ENCODE results near the gene AKT2.

The AKT2 gene

GRCh38 chr19:40249781-40250180 is 35.4 kb downstream of the AKT2 start:
- DNase-seq: no peak

GRCh38 chr19:40249201-40249600 is 35.9 kb downstream of the AKT2 start:
- no peak for DNase-seq

- no peak for DNase-seq
Measured at GRCh38 chr19:40247735-40248262, 37.3 kb downstream of the AKT2 start.

DNA sequence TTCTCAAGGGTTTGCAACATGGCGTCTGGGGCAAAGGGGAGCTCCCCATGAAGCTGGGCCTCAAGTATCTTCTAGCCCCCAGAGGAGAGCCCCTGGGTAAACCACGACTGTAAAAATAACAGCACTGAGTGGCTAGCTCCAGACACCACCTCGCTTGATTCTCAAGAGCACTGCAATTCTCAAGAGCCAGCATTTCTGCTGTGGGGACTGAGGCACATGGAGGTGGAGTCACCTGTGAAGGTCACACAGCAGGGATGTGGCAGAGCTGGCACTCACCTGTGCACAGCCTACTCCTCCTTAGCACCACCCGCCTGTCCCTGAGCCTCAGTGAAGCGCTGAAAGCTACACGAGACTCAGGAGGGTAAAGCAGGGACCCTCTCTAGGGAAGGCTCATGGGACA is 38.0 kb downstream of the AKT2 start:
- no peak for DNase-seq

DNA sequence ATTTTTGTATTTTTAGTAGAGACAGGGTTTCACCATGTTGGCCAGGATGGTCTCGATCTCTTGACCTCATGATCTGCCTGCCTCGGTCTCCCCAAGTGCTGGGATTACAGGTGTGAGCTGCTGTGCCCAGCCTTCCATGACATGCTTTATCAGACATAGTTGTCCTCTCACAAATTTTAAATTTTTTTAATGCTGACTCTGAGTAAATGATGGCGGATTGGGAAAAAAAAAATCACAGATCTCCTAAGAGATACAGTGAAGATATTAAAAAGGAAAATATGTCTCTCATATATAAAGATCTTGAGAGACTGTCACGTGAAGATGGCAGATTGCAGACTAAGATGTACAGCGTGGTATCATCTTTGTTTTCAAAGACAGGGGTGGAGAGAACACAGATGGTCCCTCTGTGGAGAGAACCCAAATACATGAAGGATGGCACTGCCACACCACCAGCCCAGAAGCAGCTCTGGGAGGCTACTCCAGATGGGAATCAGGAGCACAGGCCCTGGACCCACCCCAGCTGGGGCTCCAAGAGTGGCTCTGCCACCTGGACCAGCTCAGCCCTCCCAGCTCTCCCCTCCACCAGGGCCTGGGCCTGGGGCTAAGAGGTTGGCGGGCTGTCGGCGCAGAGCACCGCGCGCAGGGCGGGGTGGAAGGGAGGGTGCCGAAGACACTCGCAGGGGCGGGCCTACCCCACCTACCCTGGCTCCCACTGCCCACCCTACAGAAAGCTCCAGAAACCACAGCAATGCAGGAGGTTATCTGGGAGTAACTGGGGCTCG is 38.7 kb downstream of the AKT2 start:
- no peak for DNase-seq

DNA sequence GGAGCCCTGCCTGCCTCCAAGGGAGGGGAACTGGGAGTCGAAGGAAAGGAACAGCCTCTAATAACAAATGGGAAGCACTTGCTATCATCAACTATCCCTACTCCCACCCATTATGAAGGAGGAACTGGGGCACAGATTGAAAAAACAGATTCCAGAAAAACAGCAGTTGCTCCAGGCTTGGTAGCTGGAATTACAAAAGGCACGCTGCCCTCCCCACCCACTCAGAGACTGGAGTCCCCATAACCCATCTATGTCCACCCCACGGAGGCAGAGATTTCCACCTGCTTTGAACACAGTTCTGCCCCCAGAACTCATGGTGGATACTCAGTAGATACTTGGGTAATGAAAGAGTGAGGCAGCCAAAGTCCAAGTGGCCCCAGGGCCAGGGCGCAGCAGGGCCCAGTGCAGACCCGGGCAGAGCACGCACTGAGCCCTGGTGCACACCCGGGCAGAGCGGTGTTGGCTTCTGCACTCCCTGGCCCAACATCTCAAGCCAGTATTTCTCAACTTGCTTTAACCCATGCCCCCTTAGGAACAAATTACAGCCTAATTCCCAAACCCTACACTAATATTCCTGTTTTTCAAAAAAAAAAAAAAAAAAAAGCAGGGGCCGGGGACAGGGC is 39.5 kb downstream of the AKT2 start:
- DNase-seq: no peak

DNA sequence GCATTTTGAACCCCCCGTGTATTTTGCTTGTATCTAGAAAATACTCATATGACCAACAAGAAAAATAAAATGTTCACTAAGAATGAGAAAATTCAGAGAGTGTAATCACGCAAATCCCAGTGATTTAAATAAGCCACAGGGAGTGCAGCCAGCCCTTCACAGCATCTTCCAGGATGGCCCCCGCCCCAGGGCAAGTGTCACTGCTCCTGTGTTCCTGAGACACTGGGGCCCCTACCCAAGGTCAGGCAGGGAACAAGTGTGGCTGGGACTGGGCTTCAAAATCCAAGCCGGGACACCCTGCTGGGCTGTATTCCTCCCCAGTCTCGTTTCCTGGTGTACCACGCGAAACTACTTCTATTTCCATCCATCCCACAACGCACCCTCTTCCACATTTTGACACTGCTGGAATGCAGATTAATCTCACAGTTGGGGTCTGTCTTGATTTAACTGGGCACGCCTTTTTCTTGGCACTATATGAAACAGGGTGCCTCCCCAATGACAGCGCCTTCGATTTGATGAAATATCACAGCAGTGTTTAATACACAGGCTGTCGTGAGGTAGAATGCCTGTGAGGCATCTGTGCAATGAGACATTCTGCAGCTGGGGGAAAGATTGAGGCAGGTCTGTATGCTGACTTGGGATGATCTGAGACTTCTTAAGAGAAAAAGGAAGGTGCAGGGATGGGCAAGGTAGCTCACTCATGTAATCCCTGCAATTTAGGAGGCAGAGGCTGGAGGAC is 40.4 kb downstream of the AKT2 start:
- DNase-seq: no peak

DNA sequence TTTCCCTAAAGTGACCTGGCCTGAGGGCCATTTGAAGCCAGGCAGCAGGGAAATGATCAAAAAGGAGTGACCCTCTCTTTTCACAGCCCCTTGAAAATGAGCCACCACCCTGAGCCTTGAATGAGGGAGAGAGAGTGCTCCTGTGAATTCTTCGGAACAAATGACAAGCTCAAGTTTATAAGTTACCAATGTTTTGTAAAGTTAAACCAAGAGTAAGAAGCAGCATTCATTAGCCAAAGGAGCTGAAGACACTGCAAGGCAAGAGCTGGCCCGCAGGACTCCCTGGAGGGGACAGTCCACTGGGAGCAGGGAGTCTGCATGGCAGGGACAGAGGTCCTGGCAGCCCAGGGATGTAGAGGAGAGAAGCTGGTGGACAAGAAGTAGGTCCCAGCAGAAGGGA is 42.0 kb downstream of the AKT2 start:
- no peak for DNase-seq

DNA sequence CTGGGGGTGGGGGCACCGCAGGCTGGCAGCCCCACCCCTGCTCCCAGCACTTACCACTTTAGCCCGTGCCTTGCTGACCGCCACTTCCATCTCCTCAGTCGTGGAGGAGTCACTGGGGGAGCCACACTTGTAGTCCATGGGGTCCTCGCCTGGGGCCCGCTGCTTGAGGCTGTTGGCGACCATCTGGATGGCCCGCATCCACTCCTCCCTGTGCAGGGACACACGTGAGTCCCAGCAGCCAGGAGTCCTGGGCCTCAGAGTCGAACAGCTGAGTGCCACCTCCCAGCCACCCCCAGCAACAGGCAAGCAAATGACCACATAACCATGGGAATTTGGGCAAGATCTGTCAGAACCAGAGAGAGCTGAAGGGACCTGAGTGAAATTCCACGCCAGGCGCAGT is 42.7 kb downstream of the AKT2 start:
- DNase-seq: no peak

GRCh38 chr19:40241809-40242384 is 43.2 kb downstream of the AKT2 start:
- no peak for DNase-seq

DNA sequence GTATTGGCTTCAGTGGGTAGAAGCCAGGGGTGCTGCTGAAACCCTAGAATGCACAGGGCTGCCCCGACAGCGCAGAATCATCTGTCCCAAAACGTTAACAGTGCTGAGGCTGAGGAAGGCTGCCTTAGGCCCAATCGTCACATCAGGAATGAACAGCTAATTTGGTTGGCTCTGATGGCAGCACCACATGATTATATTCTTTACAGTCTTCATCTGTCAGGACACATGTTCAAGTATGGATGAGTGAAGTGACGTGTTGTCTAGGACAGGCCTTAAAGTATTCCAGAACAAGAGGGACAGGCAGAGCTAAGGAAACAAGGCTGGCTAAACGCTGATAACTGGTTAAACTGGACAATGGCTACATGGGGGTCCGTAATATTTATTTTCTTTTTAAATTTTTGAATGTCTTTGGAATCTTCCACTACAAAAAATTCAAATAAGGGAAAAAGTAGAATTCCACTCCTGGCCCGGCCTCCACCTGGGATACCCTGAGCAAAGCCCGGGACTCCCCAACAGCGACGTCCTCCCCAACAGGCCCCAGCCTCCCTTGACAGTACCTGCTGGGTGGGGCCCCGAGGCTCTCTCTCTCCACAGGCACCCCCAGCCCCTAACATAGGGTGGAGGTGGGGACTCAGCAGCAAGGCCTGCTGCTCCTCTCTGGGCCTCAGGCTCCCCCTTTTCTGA is 43.9 kb downstream of the AKT2 start:
- no peak for DNase-seq

DNA sequence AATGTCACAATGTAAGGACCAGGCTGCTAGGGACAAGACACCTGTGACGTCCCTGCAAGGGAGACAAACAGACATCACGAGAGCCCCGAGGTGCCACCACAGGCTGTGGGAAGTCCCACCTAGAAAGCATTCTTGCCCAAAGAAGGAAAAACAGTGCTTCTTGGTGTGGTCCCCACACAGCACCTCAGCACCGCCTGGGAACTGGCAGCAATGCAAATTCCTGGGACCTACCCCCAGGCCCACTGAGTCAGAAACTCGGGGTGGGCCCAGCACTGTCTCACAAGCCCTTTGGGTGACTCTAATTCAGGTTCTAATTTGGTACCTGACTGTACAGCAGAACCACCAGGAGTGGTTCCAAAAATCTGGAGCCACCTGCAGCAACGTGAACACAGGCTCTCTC is 44.8 kb downstream of the AKT2 start:
- no peak for DNase-seq

- DNase-seq: no peak
Measured at GRCh38 chr19:40239415-40240226, 45.5 kb downstream of the AKT2 start.

GRCh38 chr19:40238775-40239174 is 46.4 kb downstream of the AKT2 start:
- no peak for DNase-seq

DNA sequence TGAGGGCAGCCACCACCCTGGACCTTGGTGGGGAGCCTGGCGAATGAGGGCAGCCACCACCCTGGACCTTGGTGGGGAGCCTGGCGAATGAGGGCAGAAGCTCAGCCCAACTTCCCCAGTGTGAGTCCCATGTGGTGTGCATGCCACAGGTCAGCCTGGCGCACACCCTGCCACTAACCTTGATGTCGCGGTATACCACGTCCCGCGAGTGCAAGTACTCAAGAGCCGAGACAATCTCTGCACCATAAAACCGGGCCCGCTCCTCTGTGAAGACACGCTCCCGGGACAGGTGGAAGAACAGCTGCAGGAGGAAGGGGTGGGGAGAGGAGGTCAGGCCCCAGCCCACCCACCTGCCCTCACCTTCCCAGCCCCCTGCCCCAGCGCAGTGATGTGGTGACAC is 47.4 kb downstream of the AKT2 start:
- DNase-seq: no peak

- DNase-seq: no peak
Measured at GRCh38 chr19:40236366-40236765, 48.8 kb downstream of the AKT2 start.

GRCh38 chr19:40236026-40236355 is 49.2 kb downstream of the AKT2 start:
- no peak for DNase-seq

- DNase-seq: no peak
Measured at GRCh38 chr19:40235238-40236025, 49.7 kb downstream of the AKT2 start.

GRCh38 chr19:40234429-40235237 is 50.5 kb downstream of the AKT2 start:
- no peak for DNase-seq

DNA sequence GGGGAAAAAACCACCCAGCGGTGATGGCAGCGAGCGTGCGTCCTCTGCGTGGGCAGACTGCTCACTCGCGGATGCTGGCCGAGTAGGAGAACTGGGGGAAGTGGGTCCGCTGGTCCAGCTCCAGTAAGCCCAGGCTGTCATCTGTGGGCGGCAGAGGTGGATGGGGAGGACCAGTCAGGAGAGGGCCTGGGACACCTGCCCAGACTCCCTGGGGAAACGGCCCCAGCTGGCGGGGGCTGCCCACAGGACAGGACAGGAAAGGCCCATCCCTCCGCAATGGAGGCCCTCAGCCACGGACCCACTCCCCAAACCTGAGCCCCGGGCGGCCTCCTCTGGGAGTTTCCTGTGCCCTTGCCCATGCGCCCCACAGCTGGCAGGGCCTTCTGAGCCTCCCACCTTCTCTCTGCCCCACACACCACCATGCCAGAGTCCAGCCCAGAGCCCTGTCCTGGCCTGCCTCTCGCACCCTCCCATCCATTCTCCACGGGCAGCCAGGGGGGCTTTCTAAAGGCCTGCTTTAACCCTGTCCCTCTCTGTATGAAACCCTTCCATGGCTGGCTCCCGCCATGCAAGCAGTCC is 51.2 kb downstream of the AKT2 start:
- DNase-seq: no peak

All from activated T-cell treated with anti-CD3 and anti-CD28 coated beads, Interleukin-2, amount 50 U/mL, for 48 hours (primary cell).